Astrocyte (in vitro differentiated cells and primary cell): ENCODE data around the gene COL19A1.

ENCODE experiments used
- EZH2 ChIP-seq: IDR thresholded peaks from 2 replicates; pipeline ENCODE4 v1.6.1; 2012; ENCODE audit warnings: mild to moderate bottlenecking, low read length, inconsistent platforms; ENCODE audit not compliant: insufficient read depth
- TF ChIP-seq, protein P1 (sequence below): IDR thresholded peaks from 2 replicates; pipeline ENCODE4 v1.5.1; 2011; ENCODE audit warnings: low read depth, mild to moderate bottlenecking, inconsistent platforms, low read length, moderate library complexity; ENCODE audit not compliant: insufficient read depth

- TF ChIP-seq, protein P1, sequence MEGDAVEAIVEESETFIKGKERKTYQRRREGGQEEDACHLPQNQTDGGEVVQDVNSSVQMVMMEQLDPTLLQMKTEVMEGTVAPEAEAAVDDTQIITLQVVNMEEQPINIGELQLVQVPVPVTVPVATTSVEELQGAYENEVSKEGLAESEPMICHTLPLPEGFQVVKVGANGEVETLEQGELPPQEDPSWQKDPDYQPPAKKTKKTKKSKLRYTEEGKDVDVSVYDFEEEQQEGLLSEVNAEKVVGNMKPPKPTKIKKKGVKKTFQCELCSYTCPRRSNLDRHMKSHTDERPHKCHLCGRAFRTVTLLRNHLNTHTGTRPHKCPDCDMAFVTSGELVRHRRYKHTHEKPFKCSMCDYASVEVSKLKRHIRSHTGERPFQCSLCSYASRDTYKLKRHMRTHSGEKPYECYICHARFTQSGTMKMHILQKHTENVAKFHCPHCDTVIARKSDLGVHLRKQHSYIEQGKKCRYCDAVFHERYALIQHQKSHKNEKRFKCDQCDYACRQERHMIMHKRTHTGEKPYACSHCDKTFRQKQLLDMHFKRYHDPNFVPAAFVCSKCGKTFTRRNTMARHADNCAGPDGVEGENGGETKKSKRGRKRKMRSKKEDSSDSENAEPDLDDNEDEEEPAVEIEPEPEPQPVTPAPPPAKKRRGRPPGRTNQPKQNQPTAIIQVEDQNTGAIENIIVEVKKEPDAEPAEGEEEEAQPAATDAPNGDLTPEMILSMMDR, result no peak
- TF ChIP-seq EZH2, result no peak
These were observed 309.4 kb downstream of the COL19A1 start for GRCh38 chr6:70175770-70176169.
